Dedifferentiated amniotic fluid mesenchymal stem cell (primary cell): ENCODE measurements around the gene ATF7.
"Not testable (repeated sequence)": the region's sequence is repeated elsewhere in the genome, so short reads cannot be mapped to it uniquely, and the experiment has no call there.

Experiments
- DNase-seq: peaks from one replicate; pipeline ENCODE4 v3.0.0-alpha.2; 2016; ENCODE audit errors: extremely low spot score

ATF7 gene

DNA sequence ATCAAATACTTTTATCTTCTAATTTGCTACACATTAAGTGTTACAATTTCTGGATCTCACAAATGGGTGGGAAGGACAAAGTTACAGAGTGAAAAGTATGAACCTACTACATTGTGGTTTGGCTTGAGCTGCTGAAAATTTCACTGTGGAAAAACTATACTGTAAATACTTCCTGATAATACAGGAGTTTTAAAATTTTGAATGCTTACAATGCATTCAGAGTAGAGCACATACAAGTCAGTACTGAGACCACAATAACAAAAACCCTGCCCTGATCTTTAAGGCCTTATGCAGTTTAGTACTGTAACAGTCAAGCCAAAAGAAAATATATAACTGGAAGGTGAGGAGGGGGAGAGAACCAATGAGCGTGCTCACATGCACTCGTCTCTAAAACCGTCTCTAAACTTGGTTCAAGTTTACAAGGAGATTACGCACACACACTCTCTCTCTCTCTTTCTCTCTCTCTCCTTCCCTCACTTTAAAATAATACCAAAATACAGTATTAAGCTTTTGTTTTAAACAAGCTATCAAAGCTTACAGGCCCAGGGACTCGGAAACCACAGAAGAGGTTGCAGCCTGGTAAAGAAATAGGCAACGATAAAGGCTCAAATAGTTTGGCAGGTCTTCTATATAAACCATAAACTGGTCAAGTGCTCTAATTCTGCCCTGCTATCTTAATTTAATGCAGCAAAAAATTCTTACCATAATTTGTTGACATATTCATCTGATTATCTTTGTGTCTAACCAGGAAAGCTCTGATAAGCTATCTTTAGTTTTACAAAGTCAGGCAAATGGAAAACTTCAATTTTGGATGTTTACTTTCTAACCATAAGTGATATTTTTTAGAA lies 58.0 kb downstream of the ATF7 start:
- DNase-seq: peak; percentile 42

DNA sequence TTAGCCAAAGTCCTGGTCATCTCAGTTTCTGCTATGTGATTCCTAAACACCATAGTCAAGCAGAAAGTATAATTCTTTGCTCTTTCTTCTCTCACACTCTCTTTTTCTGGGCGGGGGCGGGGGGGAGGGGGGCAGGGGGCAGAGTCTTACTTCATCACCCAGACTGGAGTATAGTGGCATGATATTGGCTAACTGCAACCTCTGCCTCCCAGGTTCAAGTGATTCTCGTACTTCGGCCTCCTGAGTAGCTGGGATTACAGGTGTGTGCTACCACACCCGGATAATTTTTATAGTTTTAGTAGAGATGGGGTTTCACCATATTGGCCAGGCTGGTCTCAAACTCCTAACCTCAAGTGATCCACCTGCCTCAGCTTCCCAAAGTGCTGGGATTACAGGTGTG lies 60.8 kb downstream of the ATF7 start:
- DNase-seq: not testable (repeated sequence)

DNA sequence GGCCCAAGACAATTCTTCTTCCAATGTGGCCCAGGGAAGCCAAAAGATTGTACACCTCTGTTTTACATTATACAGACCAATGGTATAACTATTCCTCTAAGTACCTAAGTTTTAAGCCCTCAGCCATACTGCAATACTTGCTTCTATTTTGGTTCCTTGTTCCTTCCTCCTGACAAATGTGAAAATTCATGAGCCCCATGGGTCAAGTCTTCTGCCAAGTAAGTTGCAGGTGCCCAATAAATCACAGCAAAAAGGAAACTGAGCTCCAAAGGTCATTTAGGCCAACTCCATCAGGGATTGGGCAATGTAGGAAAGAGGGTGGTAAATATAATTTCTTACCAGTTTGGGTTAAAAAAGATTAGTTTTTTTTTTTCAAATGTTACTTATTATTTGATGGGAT lies 61.2 kb downstream of the ATF7 start:
- no peak for DNase-seq

DNA sequence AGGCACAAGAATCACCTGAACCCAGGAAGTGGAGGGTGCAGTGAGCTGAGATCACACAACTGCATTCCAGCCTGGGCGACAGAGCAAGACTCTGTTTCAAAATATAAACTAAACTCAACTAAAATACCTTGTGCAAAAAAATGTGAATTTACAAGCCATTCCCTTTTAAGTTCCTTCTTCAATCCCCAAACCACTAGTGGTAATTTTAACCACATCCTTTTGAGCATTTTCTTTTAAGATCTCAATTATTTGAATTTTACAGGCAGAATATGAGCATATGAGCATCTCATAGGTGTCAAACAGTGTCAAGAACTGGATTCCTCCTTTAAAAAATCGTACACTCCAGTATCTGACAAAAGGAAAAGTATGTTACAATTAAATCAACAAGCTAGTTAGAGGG lies 61.9 kb downstream of the ATF7 start:
- DNase-seq: no peak

DNA sequence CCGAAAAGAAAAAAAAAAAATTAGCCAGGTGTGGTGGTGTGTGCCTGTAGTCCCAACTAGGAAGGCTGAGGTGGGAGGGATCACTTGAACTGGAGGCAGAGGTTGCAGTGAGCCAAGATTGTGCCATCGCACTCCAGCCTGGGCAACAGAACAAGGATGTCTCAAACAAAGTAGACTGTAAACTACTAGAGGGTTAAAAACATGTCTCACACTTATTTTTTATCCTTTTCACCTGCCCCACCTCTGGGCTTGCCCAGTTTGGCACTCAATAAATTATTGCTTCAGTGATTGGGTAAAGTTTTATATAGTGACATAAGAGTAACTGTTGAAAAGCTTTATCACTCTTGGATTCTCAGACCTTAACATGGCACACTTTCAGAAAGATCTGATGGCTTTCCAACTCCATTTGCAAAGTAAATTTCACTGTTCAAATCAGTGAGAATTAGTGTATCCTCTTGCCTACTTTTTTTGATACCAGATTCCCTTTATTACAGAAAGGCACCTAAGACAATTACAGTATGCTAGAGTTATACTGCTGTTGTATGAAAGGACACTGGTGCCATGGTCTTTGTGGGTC lies 62.6 kb downstream of the ATF7 start:
- DNase-seq: no peak

DNA sequence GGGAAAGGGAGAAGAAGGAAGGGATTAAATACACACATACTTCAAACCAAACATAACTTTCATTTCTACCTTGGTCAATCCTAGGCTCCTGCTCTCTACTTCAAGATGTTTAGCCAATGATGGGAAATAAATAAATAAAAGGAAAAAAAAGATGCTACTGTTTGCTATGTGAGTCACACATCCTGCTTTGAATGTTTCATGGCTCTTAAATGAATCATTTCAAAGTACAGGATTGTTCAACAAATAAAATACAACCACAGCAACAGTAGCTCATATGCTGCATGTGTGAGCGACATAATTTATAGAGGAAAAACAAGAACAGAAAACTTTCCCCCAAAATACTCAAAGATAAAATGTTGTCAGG lies 64.6 kb downstream of the ATF7 start:
- DNase-seq: peak; percentile 77

DNA sequence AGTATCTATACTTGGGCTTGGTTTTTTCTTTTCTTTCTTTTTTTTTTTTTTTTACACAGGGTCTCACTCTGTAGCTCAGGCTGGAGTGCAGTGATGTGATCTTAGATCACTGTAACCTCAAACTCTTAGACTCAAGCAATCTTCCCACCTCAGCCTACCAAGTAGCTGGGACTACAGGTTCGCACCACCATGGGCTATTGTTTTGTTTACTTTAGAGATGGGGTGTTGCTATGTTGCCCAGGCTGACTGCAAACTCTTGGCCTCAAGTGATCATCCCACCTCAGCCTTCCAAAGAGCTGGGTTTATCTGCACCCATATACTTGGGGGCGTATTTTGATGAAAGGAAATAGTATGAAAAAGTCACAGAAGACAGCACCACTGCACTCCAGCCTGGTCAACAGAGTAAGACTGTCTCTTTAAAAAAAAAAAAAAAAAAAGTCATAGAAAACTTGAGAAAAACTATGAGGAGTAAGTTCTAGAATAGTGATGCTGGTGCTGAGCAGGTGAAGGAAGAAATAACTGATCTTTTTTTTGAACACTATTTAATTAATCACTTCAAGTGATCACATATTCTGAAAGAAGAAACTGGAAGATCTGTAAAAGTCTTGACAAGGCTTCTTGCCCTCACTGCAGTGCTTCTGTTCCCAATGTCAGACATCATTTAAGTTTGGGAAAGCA lies 65.1 kb downstream of the ATF7 start:
- no peak for DNase-seq

DNA sequence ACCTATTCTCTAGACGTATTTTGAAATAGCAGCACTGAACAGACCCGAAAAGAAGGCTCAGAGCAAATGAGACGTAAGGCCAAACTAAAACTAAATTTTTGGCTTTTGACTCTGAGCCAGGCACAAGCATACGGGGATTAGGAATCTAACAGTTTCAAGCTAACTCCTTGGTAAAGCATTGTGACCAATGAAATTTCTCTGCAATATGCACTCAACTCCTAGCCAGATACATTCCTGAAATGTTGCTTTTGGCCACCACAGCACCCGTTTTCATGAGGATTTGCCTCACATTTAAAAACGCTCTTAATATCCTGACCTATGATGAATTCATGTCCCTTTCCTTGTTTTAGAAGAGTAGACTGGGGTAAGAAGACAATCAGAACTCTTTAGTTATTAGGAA lies 65.8 kb downstream of the ATF7 start:
- peak; percentile 90 for DNase-seq

DNA sequence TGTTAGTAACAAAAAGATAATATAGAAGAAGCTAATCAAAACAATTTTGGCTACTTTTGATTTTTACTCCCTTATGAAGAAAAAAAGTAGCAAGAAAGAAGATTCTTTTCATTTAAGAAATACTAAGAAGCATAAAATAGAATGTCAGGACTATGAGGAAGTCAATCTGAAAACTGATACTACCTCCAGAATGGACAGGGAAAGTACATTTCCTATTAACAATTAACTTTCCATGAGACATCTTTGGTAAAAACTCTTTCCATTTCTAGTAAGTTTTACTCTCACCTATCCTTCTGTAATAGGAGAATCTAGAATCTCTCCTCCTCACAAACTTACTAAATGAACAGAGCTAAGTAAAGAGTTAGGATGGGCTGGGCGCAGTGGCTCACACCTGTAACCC lies 67.6 kb downstream of the ATF7 start:
- DNase-seq: no peak

DNA sequence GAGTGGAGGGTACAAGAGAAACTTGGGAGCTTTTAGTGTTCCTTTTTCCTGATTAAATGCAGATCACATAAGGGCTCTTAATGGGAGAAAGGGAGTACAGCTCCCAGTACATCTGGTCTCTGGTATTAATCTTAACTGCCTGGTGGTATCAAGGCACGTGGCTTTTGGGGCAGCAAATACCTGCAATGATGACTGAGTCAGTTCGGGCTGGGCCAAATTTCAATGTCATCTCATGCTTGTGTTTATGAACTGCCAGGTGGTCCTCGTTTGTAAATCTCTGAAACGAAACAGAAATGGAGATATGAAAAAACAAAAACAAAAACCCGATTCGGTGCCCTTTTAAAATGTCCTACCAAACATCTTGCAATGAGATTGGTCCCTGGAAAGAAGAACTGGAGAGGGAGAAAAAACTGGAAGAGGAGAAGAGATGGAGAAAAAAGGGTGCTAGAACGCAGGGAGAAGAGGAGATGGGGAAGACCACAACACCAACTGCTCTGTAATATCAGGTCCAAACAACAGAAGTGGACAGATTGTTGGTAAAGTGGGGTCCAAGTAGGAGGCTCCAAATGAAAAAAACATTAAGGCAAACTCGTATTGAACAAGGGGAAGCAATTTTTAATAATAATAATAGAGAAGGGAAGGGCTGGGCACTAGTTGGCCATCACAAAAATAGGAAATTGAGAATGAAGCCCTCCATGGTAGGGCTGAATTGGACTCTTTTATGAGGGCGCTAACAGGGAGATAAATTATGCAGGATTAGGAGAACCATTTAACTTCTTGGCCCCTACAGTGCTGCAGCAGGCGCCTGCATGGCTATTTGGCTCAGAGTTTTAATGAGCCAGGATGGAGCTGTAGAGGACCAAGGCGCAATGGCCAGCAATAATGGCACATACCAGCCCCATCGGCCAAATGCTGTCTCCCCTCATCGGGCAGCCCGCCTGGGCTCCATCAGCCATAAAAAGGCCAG lies 73.5 kb downstream of the ATF7 start:
- DNase-seq: no peak

DNA sequence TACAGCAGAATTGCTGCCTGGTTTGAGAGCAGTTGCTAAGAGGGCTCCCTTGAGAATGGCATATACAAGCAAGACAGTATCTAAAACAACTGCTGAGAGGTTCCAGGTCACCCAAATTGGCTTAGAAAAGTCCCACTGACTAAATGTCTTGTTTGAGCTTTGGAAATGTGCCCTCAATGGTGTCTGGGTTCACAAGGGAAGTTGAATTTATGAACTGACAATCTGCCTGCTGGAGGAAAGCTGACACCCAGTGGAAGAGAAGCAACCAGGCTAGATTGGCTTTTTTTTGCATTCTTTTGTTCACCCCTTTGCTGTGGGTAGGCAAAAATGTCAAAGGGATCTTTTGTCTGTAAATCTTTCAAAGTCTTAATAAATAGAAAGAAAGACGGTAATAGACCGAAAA lies 74.3 kb downstream of the ATF7 start:
- no peak for DNase-seq

DNA sequence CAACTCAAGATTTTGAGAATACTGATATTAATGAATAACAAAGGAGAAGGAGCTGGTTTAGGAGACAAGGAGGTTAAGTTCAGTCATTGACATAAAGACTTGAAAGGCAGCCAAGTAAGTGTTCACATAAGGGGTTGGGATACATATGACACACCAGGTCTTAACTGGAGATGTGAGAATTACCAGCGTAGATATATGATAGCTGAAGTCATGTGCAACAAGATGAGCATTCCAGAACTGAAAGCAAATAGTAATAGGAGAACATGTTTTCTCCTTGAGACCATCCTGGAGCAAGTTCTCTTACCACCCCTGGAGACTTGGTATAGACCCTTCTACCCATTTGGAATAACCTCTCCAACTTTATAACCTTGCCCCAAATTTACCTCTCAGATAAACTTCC lies 75.6 kb downstream of the ATF7 start:
- no peak for DNase-seq

DNA sequence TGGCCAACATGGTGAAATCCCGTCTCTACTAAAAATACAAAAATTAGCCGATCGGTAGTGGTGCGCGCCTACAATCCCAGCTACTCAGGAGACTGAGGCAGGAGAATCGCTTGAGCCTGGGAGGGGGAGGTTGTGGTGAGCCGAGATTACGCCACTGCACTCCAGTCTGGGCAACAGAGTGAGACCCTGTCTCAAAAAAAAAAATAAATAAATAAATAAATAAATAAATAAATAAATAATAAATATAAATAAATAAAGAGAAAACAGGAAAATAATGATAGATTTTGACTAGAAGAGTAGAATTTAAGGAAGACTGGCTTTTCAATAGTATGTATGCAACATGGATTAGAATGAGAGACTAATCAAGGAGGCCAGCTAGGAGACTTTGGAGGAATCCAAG lies 76.1 kb downstream of the ATF7 start:
- not testable (repeated sequence) for DNase-seq

DNA sequence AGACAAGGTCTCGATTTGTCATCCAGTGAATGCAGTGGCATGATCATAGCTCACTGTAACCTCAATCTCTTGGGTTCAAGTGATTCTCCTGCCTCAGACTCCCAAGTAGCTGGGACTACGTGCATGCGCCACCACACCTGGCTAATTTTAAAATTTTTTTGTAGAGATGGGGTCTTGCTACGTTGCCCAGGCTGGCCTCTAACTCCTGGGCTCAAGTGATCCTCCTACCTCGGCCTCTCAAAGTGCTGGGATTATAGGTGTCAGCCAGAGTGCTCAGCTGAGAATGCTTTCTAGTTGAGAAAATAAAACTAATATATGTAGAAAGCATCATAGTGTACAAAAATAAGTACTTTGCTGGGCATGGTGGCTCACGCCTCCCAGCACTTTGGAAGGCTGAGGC lies 77.8 kb downstream of the ATF7 start:
- DNase-seq: not testable (repeated sequence)

DNA sequence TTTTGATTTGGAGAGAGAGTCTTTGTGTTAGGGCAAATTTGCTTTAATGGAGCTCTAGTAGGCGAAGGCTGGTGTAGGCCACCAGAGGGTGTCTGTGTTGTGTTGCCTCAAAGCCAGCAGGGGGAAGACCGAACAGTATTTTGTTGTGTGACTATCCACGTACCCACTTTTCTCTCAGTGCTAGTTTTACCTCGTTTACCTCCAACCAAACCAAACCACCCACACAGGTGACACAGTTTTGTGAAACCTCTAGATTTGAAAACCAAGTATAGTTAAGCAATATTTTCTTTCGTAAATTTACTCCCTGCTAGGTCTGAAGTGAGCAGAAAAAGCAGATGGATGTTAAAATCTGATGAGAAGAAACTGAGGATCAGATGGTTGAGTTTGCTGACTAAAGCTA lies 82.6 kb downstream of the ATF7 start:
- peak; percentile 75 for DNase-seq

DNA sequence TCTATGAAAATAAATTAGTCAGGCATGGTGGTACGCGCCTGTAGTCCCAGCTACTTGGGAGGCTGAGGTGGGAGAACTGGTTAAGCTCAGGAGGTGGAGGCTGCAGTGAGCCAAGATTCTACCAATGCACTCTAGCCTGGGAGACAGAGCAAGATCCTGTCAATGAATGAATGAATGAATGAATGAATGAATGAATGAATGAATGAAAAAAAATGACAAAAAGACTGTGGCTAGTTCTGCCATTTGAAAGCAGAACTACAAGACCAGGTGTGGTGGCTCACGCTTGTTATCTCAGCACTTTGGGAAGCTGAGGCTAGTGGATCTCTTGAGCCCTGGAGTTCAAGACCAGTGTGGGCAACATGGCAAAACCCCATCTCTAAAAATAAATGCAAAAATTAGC lies 86.7 kb downstream of the ATF7 start:
- no peak for DNase-seq

DNA sequence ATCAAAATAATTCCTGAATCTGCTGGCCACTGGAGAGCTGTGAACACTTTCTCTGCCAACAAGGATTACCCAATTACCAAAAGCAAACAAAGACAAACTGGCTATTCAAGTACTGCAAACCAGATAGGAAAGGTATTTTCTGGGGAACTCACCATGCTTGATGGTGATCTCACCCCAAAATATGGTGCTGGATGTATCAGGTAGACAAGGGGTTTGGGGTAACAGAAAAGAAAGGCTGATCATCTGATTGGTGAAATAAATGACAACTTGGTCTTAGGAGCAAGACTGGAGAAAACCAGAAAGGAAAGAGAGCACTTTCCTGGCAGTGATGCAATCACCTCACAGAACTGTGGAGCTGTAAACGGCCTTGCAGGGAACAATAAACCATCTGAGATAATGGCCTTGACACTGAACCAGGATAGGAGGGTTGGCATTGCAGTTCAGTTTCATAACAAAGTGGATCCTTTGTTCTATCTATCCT lies 87.9 kb downstream of the ATF7 start:
- peak; percentile 33 for DNase-seq

DNA sequence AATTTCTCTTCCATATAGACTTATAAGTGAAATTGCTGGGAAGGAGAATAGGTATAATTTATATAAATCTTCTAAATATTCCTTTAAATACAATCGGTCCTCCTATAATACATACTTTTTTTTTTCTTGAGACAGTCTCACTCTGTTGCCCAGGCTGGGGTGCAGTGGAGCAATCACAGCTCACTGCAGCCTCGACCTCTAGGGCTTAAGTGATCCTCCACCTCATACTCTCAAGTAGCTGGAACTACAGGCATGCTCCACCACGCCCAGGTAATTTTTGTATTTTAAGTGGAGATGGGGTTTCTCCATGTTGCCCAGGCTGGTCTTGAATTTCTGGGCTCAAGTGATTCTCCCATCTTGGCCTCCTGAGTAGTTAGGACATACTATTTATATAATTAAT lies 89.2 kb downstream of the ATF7 start:
- no peak for DNase-seq

DNA sequence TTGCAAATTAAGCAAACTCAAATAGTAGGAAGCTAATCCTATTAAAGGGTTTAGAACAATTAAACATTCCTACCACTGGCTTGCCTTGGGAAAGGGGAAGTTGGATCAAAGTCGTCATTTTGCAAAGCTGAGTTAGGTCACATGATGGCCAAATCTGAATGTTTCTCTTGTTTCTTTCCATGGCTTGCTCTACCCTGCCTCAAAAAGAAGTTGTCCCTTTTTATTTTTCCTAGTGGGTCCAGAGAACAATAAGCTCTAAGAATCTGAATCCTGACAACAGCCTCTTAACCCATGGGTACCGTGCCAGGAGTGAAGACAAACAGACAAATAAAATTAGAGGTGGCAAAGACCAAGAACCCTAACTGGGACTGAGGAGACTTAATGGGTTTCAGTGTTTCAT lies 92.7 kb downstream of the ATF7 start:
- no peak for DNase-seq

DNA sequence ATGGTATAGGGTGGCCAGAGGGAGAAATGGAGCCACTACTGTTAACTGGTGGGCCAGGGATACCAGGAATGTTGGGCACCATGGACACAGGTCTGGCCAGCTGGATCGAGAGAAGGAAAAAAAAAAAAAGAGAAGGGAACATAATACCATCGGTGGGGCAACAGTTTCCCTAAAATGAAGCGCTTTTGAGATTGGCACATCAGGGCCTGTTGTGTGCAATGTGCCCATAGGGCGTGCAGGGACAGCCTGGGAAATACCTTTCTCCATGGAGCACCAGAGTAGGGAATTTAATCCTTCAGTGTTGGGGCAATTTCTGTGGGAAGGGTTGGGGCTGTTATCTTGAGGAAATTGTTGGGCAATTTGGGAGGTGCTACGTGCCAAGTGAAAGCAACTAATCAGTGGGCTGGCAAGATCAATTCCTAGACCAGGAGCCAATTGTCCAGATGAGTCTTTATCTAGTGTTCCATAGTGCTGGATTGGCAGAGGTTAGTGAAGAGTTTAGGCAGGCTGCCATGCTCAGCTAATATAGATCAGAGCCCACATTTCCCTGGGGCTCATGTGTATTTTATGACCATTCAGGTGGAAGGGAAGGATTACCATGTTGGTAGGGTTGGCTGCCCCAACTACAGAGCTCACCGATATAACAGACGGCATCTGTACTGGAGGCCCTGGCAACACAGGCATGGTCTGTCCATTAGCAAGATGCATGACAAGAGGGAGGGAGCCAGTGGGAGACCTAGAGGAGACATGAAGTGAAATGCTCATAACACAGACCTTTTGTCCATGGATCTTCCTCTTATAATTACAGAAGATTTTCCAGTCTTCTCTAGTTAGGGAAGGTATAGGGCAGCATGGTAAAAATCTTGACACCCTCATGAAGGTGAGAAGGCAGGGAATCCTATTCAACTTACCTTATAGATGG lies 93.4 kb downstream of the ATF7 start:
- no peak for DNase-seq

DNA sequence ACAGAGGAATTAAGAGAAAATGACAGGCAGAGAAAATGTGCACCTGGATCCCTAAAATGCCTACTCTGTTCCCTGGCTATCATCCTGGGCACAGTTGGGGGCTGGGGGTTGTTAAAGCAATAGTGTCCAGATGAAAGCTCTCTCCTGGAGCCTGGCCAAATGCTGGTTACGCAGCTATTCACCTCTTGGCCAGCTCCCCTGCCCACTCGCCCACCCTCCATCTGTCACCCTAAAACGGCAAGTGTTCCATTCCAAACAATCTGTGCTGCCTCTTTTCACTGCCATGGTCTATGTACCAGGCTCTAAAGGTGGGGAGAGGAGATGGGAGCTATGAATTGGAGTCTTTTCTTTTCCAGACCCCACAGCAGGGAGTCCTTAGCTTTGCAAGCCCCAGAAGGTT lies 94.2 kb downstream of the ATF7 start:
- no peak for DNase-seq
